MM.1S (cell line): ENCODE measurements around the gene HP1BP3.
"Not testable (repeated sequence)": the region's sequence is repeated elsewhere in the genome, so short reads cannot be mapped to it uniquely, and the experiment has no call there.

Experiments used
- DNase-seq: peaks from one replicate; pipeline ENCODE4 v3.0.0-alpha.2; 2015
- H2AFZ ChIP-seq: fragments of 300-600 bp; sonication (generic); 2 replicates; pipeline ENCODE4 v1.6.0; 2016; ENCODE audit warnings: antibody characterized with exemption, low read length
- H3F3A ChIP-seq: fragments of 300-600 bp; sonication (generic); 2 replicates; pipeline ENCODE4 v1.6.1; 2016; ENCODE audit warnings: mild to moderate bottlenecking, antibody characterized with exemption, low read length, moderate library complexity, mixed read lengths; ENCODE audit not compliant: insufficient read depth
- H3K27ac ChIP-seq: fragments of 300-600 bp; sonication (generic); 2 replicates; pipeline ENCODE4 v1.5.1; 2016; ENCODE audit warnings: mild to moderate bottlenecking, low read length
- H3K27me3 ChIP-seq: fragments of 300-600 bp; sonication (generic); replicated peaks from 2 replicates; pipeline ENCODE4 v1.6.0; 2016; ENCODE audit warnings: low read length; ENCODE audit not compliant: insufficient read depth
- H3K36me3 ChIP-seq: fragments of 300-600 bp; sonication (generic); replicated peaks from 2 replicates; pipeline ENCODE4 v1.6.1; 2016; ENCODE audit warnings: mild to moderate bottlenecking, low read length, mixed read lengths; ENCODE audit not compliant: insufficient read depth
- H3K4me1 ChIP-seq: fragments of 300-600 bp; sonication (generic); 2 replicates; pipeline ENCODE4 v1.6.1; 2016; ENCODE audit warnings: low read length, mixed read lengths
- H3K4me2 ChIP-seq: fragments of 300-600 bp; sonication (generic); 2 replicates; pipeline ENCODE4 v1.6.0; 2016; ENCODE audit warnings: low read depth, low read length
- H3K4me3 ChIP-seq: fragments of 300-600 bp; sonication (generic); 2 replicates; pipeline ENCODE4 v1.5.1; 2016; ENCODE audit warnings: low read length, mixed read lengths
- H3K79me2 ChIP-seq: fragments of 300-600 bp; sonication (generic); 2 replicates; pipeline ENCODE4 v1.6.1; 2016; ENCODE audit warnings: mixed run types, low read length, mixed read lengths
- H3K9ac ChIP-seq: fragments of 300-600 bp; sonication (generic); 2 replicates; pipeline ENCODE4 v1.6.1; 2016; ENCODE audit warnings: low read length, mixed read lengths
- H3K9me2 ChIP-seq: fragments of 300-600 bp; sonication (generic); replicated peaks from 2 replicates; pipeline ENCODE4 v1.6.1; 2016; ENCODE audit warnings: mild to moderate bottlenecking, low read length, mixed read lengths; ENCODE audit not compliant: insufficient read depth
- H3K9me3 ChIP-seq: fragments of 300-600 bp; sonication (generic); replicated peaks from 2 replicates; pipeline ENCODE4 v1.6.1; 2016; ENCODE audit warnings: mild to moderate bottlenecking, low read length, mixed read lengths; ENCODE audit not compliant: insufficient read depth
- H4K20me1 ChIP-seq: fragments of 300-600 bp; sonication (generic); 2 replicates; pipeline ENCODE4 v1.6.1; 2016; ENCODE audit warnings: mild to moderate bottlenecking, low read length, moderate library complexity, mixed read lengths; ENCODE audit not compliant: insufficient read depth
- EZH2 ChIP-seq: fragments of 300-600 bp; sonication (generic); optimal IDR thresholded peaks from 2 replicates; pipeline ENCODE3; 2017; ENCODE audit warnings: low read depth, mild to moderate bottlenecking, antibody characterized with exemption, low read length, mixed read lengths
- EZH2phosphoT487 ChIP-seq: fragments of 300-600 bp; sonication (generic); IDR thresholded peaks from 2 replicates; pipeline ENCODE4 v1.6.1; 2018; ENCODE audit warnings: antibody characterized with exemption, low read length
- TF ChIP-seq, protein P1 (sequence below): fragments of 300-600 bp; sonication (generic); IDR thresholded peaks from 2 replicates; pipeline ENCODE4 v1.5.1; 2016; ENCODE audit warnings: antibody characterized with exemption, low read length, mixed read lengths

HP1BP3 gene

DNA sequence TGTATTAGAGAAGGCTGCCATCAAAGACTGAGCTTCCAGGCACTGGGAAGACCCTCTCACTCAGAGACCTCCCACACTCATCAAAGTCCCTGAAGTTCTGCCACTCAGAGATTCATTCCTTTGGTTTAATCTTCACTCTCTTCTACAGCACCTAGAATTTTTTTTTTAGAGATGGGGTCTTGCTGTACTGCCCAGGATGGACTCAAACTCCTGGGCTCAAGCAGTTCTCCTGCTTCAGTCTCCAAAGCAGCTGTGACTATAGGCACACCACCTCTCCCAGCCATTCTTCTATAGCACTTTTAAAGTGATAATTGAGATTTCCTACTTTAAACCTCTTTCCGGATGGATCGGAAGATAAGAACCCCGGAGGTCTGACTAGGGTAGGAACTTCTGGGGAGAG is 3.7 kb upstream of the HP1BP3 start:
- Histone ChIP-seq H3K9me3 (no peaks in the 10 kb centered on the region), H4K20me1 (no peaks in the 10 kb centered on the region), H3K4me1 (0 out of 2 replicates have a peak, but pooled peaks cover 5% of the 10 kb centered on the region), H3F3A (peaks cover 13% of the 10 kb centered on the region), H3K4me2 (no peak overlapping the region), H3K27ac (no peak overlapping the region), H2AFZ (no peak overlapping the region), H3K36me3 (no peaks in the 10 kb centered on the region), H3K9ac (no peak overlapping the region), H3K79me2 (peaks cover 7% of the 10 kb centered on the region), H3K27me3 (no peaks in the 10 kb centered on the region), H3K4me3 (no peak overlapping the region), H3K9me2 (no peaks in the 10 kb centered on the region)
- TF ChIP-seq, protein P1, sequence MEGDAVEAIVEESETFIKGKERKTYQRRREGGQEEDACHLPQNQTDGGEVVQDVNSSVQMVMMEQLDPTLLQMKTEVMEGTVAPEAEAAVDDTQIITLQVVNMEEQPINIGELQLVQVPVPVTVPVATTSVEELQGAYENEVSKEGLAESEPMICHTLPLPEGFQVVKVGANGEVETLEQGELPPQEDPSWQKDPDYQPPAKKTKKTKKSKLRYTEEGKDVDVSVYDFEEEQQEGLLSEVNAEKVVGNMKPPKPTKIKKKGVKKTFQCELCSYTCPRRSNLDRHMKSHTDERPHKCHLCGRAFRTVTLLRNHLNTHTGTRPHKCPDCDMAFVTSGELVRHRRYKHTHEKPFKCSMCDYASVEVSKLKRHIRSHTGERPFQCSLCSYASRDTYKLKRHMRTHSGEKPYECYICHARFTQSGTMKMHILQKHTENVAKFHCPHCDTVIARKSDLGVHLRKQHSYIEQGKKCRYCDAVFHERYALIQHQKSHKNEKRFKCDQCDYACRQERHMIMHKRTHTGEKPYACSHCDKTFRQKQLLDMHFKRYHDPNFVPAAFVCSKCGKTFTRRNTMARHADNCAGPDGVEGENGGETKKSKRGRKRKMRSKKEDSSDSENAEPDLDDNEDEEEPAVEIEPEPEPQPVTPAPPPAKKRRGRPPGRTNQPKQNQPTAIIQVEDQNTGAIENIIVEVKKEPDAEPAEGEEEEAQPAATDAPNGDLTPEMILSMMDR = no peak
- TF ChIP-seq EZH2phosphoT487 (no peak), EZH2 (no peak)
- DNase-seq = no peak

- H3K4me2 ChIP-seq, H3K9me2 ChIP-seq, H3K4me3 ChIP-seq, H3K27me3 ChIP-seq, H2AFZ ChIP-seq, H4K20me1 ChIP-seq, H3K9ac ChIP-seq, H3K36me3 ChIP-seq, H3K9me3 ChIP-seq, DNase-seq, H3K27ac ChIP-seq: not testable (repeated sequence)
- H3K4me1 ChIP-seq = peaks cover 11% of the 10 kb centered on the region; the same call in 1 of the 2 replicates
- peaks cover 19% of the 10 kb centered on the region for H3K79me2 ChIP-seq
- peaks cover 13% of the 10 kb centered on the region for H3F3A ChIP-seq
Observed at GRCh38 chr1:20789598-20789997, 2.5 kb upstream of the HP1BP3 start.

GRCh38 chr1:20787840-20788795 is 1.0 kb upstream of the HP1BP3 start:
- no peaks in the 10 kb centered on the region for H3K36me3 ChIP-seq
- TF ChIP-seq EZH2phosphoT487 = no peak
- TF ChIP-seq, protein P1 = no peak
- TF ChIP-seq EZH2 = no peak
- H3K9me3 ChIP-seq = no peaks in the 10 kb centered on the region

More at GRCh38 chr1:20787840-20788795, 1.0 kb upstream of the HP1BP3 start:
- Histone ChIP-seq H3K79me2 (peaks cover 34% of the 10 kb centered on the region), H3F3A (peaks cover 13% of the 10 kb centered on the region), H4K20me1 (peaks cover 7% of the 10 kb centered on the region), H3K9ac (peak overlapping the region; percentile 81; the same call in 1 of the 2 replicates), H3K27me3 (no peaks in the 10 kb centered on the region), H3K27ac (peak overlapping the region; percentile 68; the same call in 1 of the 2 replicates), H3K4me1 (peaks cover 11% of the 10 kb centered on the region; the same call in 1 of the 2 replicates), H3K4me2 (peak overlapping the region; percentile 76), H3K4me3 (peak overlapping the region; percentile 88), H2AFZ (peak overlapping the region; percentile 90), H3K9me2 (no peaks in the 10 kb centered on the region)
- no peak for DNase-seq
